Keratinocyte (primary cell): ENCODE results near the gene ANKRD42. TPM values are rescaled to one million over a fixed set of nuclear protein-coding genes. Genes with fewer than 3 reads are reported as not detected.
A peak's percentile ranks its signal among the peaks of the same experiment; 100 is the strongest.

Experiments
- DNase-seq: peaks from one replicate; pipeline ENCODE4 v3.0.0-alpha.2; 2011; ENCODE audit warnings: low read depth, missing footprints, low spot score
- FAIRE-seq: peaks from 2 replicates; lab custom pipeline; 2011; peaks lifted over from hg19 to GRCh38; lab: Jason Lieb, UNC
- H2AFZ ChIP-seq: 2 replicates; pipeline ENCODE4 v1.6.0; 2012; ENCODE audit warnings: low read length, control low read depth, inconsistent platforms; ENCODE audit not compliant: control insufficient read depth
- H3K27ac ChIP-seq: 2 replicates; pipeline ENCODE4 v1.5.1; 2011; ENCODE audit warnings: low read length; ENCODE audit not compliant: control insufficient read depth, insufficient read depth
- H3K27me3 ChIP-seq: 3 replicates; pipeline ENCODE4 v1.6.0; 2011; ENCODE audit warnings: low read length; ENCODE audit not compliant: control insufficient read depth, insufficient read depth; ENCODE audit errors: extremely low read depth
- H3K36me3 ChIP-seq, 2 experiments: 2 replicates in 1 of 2; 3 replicates in 1 of 2; pipeline ENCODE4 v1.5.1; 2011; ENCODE audit warnings: low read length in 2 of 2, mild to moderate bottlenecking in 1 of 2; ENCODE audit not compliant: control insufficient read depth in 2 of 2, insufficient read depth in 2 of 2; ENCODE audit errors: extremely low read depth in 1 of 2
- H3K4me1 ChIP-seq: 3 replicates; pipeline ENCODE4 v1.5.1; 2011; ENCODE audit warnings: low read length; ENCODE audit not compliant: control insufficient read depth, insufficient read depth; ENCODE audit errors: extremely low read depth
- H3K4me2 ChIP-seq: 3 replicates; pipeline ENCODE4 v1.6.0; 2011; ENCODE audit warnings: low read depth, low read length; ENCODE audit not compliant: control insufficient read depth, insufficient read depth; ENCODE audit errors: extremely low read depth
- H3K4me3 ChIP-seq, 3 experiments: fragments of 200-600 bp in 1 of 3; sonication (generic) in 1 of 3; 2 replicates in 2 of 3; 3 replicates in 1 of 3; pipeline ENCODE4 v1.5.1; 2011 to 2016; ENCODE audit warnings: low read length in 3 of 3, mild to moderate bottlenecking in 3 of 3, control low read depth in 2 of 3, inconsistent platforms in 1 of 3, low read depth in 1 of 3, mixed read lengths in 1 of 3, mixed run types in 1 of 3, moderate library complexity in 1 of 3; ENCODE audit not compliant: control insufficient read depth in 2 of 3, insufficient read depth in 2 of 3; ENCODE audit errors: extremely low read depth in 1 of 3
- H3K79me2 ChIP-seq: 2 replicates; pipeline ENCODE4 v1.6.0; 2012; ENCODE audit warnings: low read length; ENCODE audit not compliant: control insufficient read depth, insufficient read depth
- H3K9ac ChIP-seq: 3 replicates; pipeline ENCODE4 v1.6.0; 2011; ENCODE audit warnings: low read length; ENCODE audit not compliant: control insufficient read depth, insufficient read depth; ENCODE audit errors: extremely low read depth
- H3K9me1 ChIP-seq: 3 replicates; pipeline ENCODE4 v1.6.0; 2011; ENCODE audit warnings: low read length; ENCODE audit not compliant: control insufficient read depth, insufficient read depth; ENCODE audit errors: extremely low read depth
- H3K9me3 ChIP-seq: 2 replicates; pipeline ENCODE4 v1.5.1; 2012; ENCODE audit warnings: low read depth, low read length; ENCODE audit not compliant: control insufficient read depth
- H4K20me1 ChIP-seq: 3 replicates; pipeline ENCODE4 v1.6.0; 2011; ENCODE audit warnings: low read length; ENCODE audit not compliant: control insufficient read depth, insufficient read depth; ENCODE audit errors: extremely low read depth
- CTCF ChIP-seq, 3 experiments: IDR thresholded peaks in 1 of 3; conservative IDR thresholded peaks in 1 of 3; optimal IDR thresholded peaks in 1 of 3; 2 replicates in 2 of 3; 3 replicates in 1 of 3; pipeline versions ENCODE3 to v1.5.1; 2011; ENCODE audit warnings: low read length in 3 of 3, mild to moderate bottlenecking in 3 of 3, moderate library complexity in 2 of 3, control low read depth in 1 of 3, inconsistent platforms in 1 of 3; ENCODE audit not compliant: insufficient read depth in 2 of 3; ENCODE audit errors: extremely low read depth in 1 of 3
- EZH2 ChIP-seq: IDR thresholded peaks from one replicate; pipeline ENCODE4 v1.6.1; 2012; ENCODE audit warnings: inconsistent platforms, mild to moderate bottlenecking, low read length, moderate library complexity
- dilution Hi-C: fragments of 300-500 bp; cut with MboI; formaldehyde crosslinking; loops from one replicate; pipeline ENCODE4 v1.7.0; 2020; ENCODE audit warnings: low sequenced_read_pairs; ENCODE audit not compliant: extremely low pct_ligation_motif_present
- polyA plus RNA-seq, 5 experiments: library from polyadenylated mRNA; depleted of rRNA in 3 of 5; stranded (reverse) in 3 of 5; stranded (forward) in 1 of 5; unstranded in 1 of 5; fragments of >200 nt; gene quantifications; 1 replicate in 1 of 5; 2 replicates in 3 of 5; 3 replicates in 1 of 5; pipeline versions ENCODE4 v1.2.1 to v1.2.3, GENCODE V29; 2011 to 2012; ENCODE audit warnings: missing spikeins in 2 of 5, low read depth in 1 of 5, low replicate concordance in 1 of 5

The ANKRD42 gene
- polyA plus RNA-seq, 1 donor (not counting 4 experiments of a cell fraction or from before 2014, with no cell fraction given) = 11.0 TPM

DNA sequence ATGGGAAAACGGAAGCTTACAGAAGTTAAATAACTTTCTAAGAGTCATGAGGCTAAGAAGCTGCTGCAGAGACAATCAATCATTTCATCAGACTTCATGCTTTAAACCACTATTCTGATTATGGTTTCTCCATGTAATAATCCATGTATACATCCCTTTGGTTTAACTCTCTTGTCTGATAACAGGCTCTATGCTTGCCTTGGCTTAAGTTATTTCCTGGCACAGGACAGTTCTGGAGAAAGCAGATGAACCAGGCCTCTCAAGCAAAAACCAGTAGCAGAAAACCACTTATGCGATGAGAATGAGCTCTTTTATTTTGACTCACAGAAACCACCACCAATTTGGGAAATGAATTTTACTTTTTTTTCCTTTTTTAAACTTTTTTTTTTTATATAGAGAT is 43.1 kb upstream of the ANKRD42 start:
- no peaks in the 10 kb centered on the region for H3K36me3 ChIP-seq
- no peak overlapping the region for H3K9ac ChIP-seq
- no peaks in the 10 kb centered on the region for H3K9me1 ChIP-seq
- no peak overlapping the region for H2AFZ ChIP-seq
- H4K20me1 ChIP-seq = no peaks in the 10 kb centered on the region
- no peak for TF ChIP-seq EZH2
- no peak for TF ChIP-seq CTCF (optimal IDR thresholded peaks at IDR 0.05 in 1 of 3, IDR thresholded peaks at IDR 0.05 in 1 of 3, conservative IDR thresholded peaks at IDR 0.05 in 1 of 3; ENCODE audit: extremely low read depth in 1 of 3, insufficient read depth in 2 of 3, low read length in 3 of 3)
- H3K79me2 ChIP-seq = no peaks in the 10 kb centered on the region
- no peaks in the 10 kb centered on the region for H3K9me3 ChIP-seq
- no peak overlapping the region for H3K4me2 ChIP-seq
- no peak overlapping the region for H3K4me3 ChIP-seq
- no peak for FAIRE-seq
- no peak overlapping the region for H3K27ac ChIP-seq
- H3K27me3 ChIP-seq = no peaks in the 10 kb centered on the region
- H3K4me1 ChIP-seq = peaks cover 8% of the 10 kb centered on the region
- dilution Hi-C loops = no loop called here
- DNase-seq = no peak

GRCh38 chr11:83151274-83151977 is 42.1 kb upstream of the ANKRD42 start:
- peak overlapping the region; percentile 5 for H3K27ac ChIP-seq
- no peak overlapping the region for H2AFZ ChIP-seq
- no peaks in the 10 kb centered on the region for H3K27me3 ChIP-seq
- DNase-seq (no peak), FAIRE-seq (no peak)
- TF ChIP-seq EZH2 (no peak), CTCF (optimal IDR thresholded peaks at IDR 0.05 in 1 of 3, IDR thresholded peaks at IDR 0.05 in 1 of 3, conservative IDR thresholded peaks at IDR 0.05 in 1 of 3; ENCODE audit: extremely low read depth in 1 of 3, insufficient read depth in 2 of 3, low read length in 3 of 3) (no peak)
- no peaks in the 10 kb centered on the region for H3K9me1 ChIP-seq
- peaks cover 8% of the 10 kb centered on the region for H3K4me1 ChIP-seq
- no peak overlapping the region for H3K9ac ChIP-seq
- H3K79me2 ChIP-seq = no peaks in the 10 kb centered on the region
- H3K36me3 ChIP-seq = no peaks in the 10 kb centered on the region
- dilution Hi-C loops = no loop called here
- no peaks in the 10 kb centered on the region for H3K9me3 ChIP-seq
- H4K20me1 ChIP-seq = no peaks in the 10 kb centered on the region
- peak overlapping the region; percentile 9 for H3K4me2 ChIP-seq
- H3K4me3 ChIP-seq = no peak overlapping the region
